ENCODE measurements around the gene EEFSEC. TPM values are rescaled to one million over a fixed set of nuclear protein-coding genes. Genes with fewer than 3 reads are reported as not detected.

EEFSEC gene
- total and polyA plus RNA-seq, 2 of the 8 experiments (the other 6 are each of a cell fraction or from before 2014, with no cell fraction given) = 13.1 to 19.8 TPM

DNA sequence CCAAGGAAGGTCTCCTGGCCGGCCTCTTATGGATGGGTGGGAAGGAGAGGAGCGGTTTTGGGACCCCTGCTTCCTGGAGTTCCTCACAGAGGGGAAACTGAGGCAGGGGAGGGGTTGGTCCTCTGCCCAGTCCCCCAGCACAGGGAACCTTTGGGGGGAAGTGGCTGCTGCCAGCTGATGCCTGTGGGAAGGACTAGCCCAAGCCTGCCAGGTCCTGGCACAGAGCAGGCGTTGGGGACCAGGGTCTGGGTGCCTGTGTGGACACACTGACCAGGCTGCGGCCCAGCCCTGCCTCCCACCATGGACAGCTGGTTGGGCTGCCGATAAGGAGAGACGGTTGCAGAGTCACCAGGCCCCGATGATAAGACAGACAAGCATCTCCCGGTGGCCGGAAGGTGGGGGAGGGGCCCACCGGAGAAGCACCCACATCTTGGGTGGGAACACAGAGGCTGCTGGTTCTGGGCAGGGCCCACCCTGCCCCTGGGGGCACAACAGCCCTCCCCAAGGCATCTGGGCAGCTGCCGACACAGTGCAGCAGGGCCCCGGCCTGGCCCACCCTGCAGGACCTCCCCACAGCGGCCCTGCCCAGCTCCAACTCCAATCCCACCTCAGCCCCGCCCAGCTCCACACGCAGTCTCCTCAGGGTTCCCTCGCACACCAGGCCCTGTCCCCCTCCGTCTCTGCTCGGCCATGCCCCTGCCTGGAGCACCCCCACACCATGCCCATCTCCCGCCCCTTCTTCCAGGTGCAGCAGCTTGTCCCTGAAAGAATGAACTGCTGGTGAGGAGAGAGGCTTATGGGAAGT, 262.7 kb downstream of the EEFSEC start:
- no peak for DNase-seq (ENCODE audit: low read depth in 1 of 2, low spot score in 2 of 2)
- H3K14ac ChIP-seq (ENCODE audit: insufficient read length) = no peak overlapping the region
- no peak for FAIRE-seq
- no peak overlapping the region for H3K27ac ChIP-seq (ENCODE audit: low read depth, low read length)
- ChIA-PET CTCF (ENCODE audit: partially characterized antibody) (interaction anchor here (0.6 to 2.8 kb wide), 7 partner anchors 7 to 192 kb away, joined by 3 to 10 read pairs (median 5); no protein-coding TSS in a partner anchor), POLR2A (ENCODE audit: partially characterized antibody) (no interaction called here)
- H3K4me2 ChIP-seq (ENCODE audit: insufficient read depth in 1 of 2, low read depth in 2 of 2, low read length in 2 of 2) = no peak overlapping the region
- no peaks in the 10 kb centered on the region; a peak in 1 of 7 replicates for H3K27me3 ChIP-seq (replicated peaks in 1 of 4; ENCODE audit: control insufficient read depth in 3 of 4, extremely low read depth in 1 of 4, insufficient read depth in 3 of 4, low read length in 3 of 4)
- H2BK20ac ChIP-seq (ENCODE audit: low read length) = no peak overlapping the region
- H3K18ac ChIP-seq (ENCODE audit: extremely low read depth, low read length) = no peak overlapping the region
- H4K8ac ChIP-seq (ENCODE audit: extremely low read depth, insufficient read depth, low read length) = no peak overlapping the region; the same call in 1 of the 2 replicates
- no peak overlapping the region for H2AFZ ChIP-seq (ENCODE audit: low read length)
- no peaks in the 10 kb centered on the region for H3K36me3 ChIP-seq (ENCODE audit: control insufficient read depth in 2 of 4, insufficient read depth in 4 of 4, low read length in 3 of 4)
- peaks cover 0 to 21% (median 15%) of the 10 kb centered on the region in 4 experiments; a peak in 6 of 7 replicates for H3K4me1 ChIP-seq (replicated peaks in 1 of 4; ENCODE audit: control insufficient read depth in 3 of 4, insufficient read depth in 4 of 4, low read length in 3 of 4)
- no peak overlapping the region for H3K23ac ChIP-seq (ENCODE audit: insufficient read length)
- no peak overlapping the region for H4K5ac ChIP-seq (ENCODE audit: insufficient read length, low read depth, low read length)
- H3K4ac ChIP-seq (replicated peaks; ENCODE audit: insufficient read length, low read depth, low read length) = no peak overlapping the region
- no peak overlapping the region; the same call in 1 of the 2 replicates for H2AK5ac ChIP-seq (ENCODE audit: low read depth, low read length)
- 93% methylated on average over 17 of the region's 19 CpGs; no CpG with 5 or more reads in 1 of the 2 experiments for WGBS, 2 experiments (ENCODE audit: extremely low coverage in 1 of 2, insufficient coverage in 1 of 2, insufficient read length in 1 of 2, insufficient replicate concordance in 2 of 2, low coverage in 1 of 2, low lambda C conversion rate in 2 of 2, missing lambda C conversion rate in 1 of 2)
- H2BK120ac ChIP-seq (replicated peaks; ENCODE audit: low read depth, low read length) = no peak overlapping the region
- H2BK12ac ChIP-seq (ENCODE audit: low read depth, low read length) = no peak overlapping the region
- H3K9ac ChIP-seq (replicated peaks in 1 of 4; ENCODE audit: extremely low read depth in 1 of 4, low read depth in 3 of 4, low read length in 3 of 4) = no peak overlapping the region
- H4K20me1 ChIP-seq (replicated peaks in 1 of 2; ENCODE audit: control insufficient read depth in 1 of 2, insufficient read depth in 2 of 2, low read length in 2 of 2) = no peaks in the 10 kb centered on the region
- no peak overlapping the region for H4K91ac ChIP-seq (replicated peaks; ENCODE audit: insufficient read length, low read length)
- H3K4me3 ChIP-seq (ENCODE audit: extremely low read depth in 1 of 4, insufficient read depth in 2 of 4, low read depth in 3 of 4, low read length in 4 of 4) = no peak overlapping the region
- TF ChIP-seq HDAC2 (IDR thresholded peaks at IDR 0.05; ENCODE audit: borderline replicate concordance in 1 of 2, low read depth in 2 of 2, low read length in 2 of 2) (no peak), CHD1 (IDR thresholded peaks at IDR 0.05; ENCODE audit: low read depth, low read length) (no peak)
- H3K23me2 ChIP-seq (ENCODE audit: low read depth, low read length) = peaks cover 2% of the 10 kb centered on the region; the same call in 1 of the 2 replicates
- no peak overlapping the region for H3K56ac ChIP-seq (replicated peaks; ENCODE audit: insufficient read length, low read depth, low read length)
- no peaks in the 10 kb centered on the region for H3K79me2 ChIP-seq (ENCODE audit: control insufficient read depth in 1 of 2, insufficient read depth in 2 of 2, low read length in 2 of 2)
- H2BK5ac ChIP-seq (ENCODE audit: low read depth, low read length) = no peak overlapping the region
- no peaks in the 10 kb centered on the region for H3K9me3 ChIP-seq (ENCODE audit: insufficient read depth in 2 of 2, low read depth in 1 of 2, low read length in 1 of 2)
- H3K79me1 ChIP-seq (ENCODE audit: low read depth, low read length) = no peaks in the 10 kb centered on the region
- no peak overlapping the region for H2BK15ac ChIP-seq (ENCODE audit: low read length)
